Spleen (tissue), 7 donors: ENCODE results near the gene ANKRD37.

Experiments used
- CTCF ChIP-seq, 11 experiments: fragments of 200-600 bp in 7 of 11; fragments of 450-650 bp in 4 of 11; sonication (generic) in 4 of 11; IDR thresholded peaks in 8 of 11; conservative IDR thresholded peaks in 3 of 11; 1 replicate in 7 of 11; 2 replicates in 4 of 11; pipeline versions ENCODE4 v1.4.0 to v1.8.0; 2016 to 2021; ENCODE audit warnings: antibody characterized with exemption in 11 of 11, inconsistent platforms in 4 of 11, mild to moderate bottlenecking in 1 of 11
- POLR2A ChIP-seq, 3 donors: fragments of 450-650 bp; IDR thresholded peaks; one replicate each; pipeline ENCODE4 v1.5.1; 2017; ENCODE audit warnings: antibody characterized with exemption in 3 of 3, mild to moderate bottlenecking in 1 of 3
- POLR2AphosphoS5 ChIP-seq, 3 donors: sonication (generic); formaldehyde crosslinking; IDR thresholded peaks; one replicate each; pipeline ENCODE4 v1.5.1; 2017; ENCODE audit warnings: antibody characterized with exemption in 3 of 3
- donor health status: DM: no; HTN: no; CAD: no; lungs with moderate emphysema.
- donor health status: DM: no; HTN: no; CAD: no.
- donor health status: DM: no; HTN: no; CAD: no.

GRCh38 chr4:185445209-185445608, 48.6 kb downstream of the ANKRD37 start:
- no peak for TF ChIP-seq POLR2AphosphoS5 (IDR thresholded peaks at IDR 0.05)
- TF ChIP-seq CTCF (IDR thresholded peaks at IDR 0.05 in 8 of 11, conservative IDR thresholded peaks at IDR 0.05 in 3 of 11): no peak
- TF ChIP-seq POLR2A (IDR thresholded peaks at IDR 0.05): no peak
